C4-2B (cell line): Measurements from ENCODE around the gene CCDC102B.

ENCODE experiments used
- ZFX ChIP-seq: fragments of 450-650 bp; IDR thresholded peaks from 2 replicates; pipeline ENCODE4 v1.6.1; 2017
- TF ChIP-seq, protein P1 (sequence below): fragments of 450-650 bp; conservative IDR thresholded peaks from 2 replicates; pipeline ENCODE4 v1.5.1; 2017; ENCODE audit warnings: mild to moderate bottlenecking

DNA sequence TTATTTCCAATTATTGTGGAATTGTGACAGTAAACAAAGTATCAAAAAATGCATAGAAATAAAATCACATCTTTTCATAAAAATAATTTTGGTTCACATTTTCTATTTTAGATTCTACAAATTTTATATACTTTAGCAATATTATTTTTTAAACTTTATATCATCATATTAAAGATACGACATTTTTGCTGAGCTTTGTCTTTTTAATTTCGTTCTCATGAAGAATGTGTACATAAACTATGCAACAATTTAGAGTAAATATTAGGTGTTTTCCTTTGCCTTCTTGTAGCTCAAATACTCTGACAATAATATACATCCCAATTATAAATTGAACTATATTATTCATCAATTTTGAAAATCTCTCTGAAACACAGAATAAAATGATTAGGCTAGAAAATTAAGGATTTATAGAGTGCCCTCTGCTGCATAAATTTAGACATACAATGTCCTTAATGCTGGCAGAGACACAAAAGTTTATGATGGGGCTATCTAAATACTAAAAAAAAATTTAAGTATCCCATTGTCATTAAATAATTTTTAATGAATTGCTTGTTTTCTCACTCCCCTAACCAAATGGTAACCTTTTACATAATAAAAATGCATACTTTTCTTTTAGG, 45.7 kb downstream of the CCDC102B start:
- TF ChIP-seq, protein P1, sequence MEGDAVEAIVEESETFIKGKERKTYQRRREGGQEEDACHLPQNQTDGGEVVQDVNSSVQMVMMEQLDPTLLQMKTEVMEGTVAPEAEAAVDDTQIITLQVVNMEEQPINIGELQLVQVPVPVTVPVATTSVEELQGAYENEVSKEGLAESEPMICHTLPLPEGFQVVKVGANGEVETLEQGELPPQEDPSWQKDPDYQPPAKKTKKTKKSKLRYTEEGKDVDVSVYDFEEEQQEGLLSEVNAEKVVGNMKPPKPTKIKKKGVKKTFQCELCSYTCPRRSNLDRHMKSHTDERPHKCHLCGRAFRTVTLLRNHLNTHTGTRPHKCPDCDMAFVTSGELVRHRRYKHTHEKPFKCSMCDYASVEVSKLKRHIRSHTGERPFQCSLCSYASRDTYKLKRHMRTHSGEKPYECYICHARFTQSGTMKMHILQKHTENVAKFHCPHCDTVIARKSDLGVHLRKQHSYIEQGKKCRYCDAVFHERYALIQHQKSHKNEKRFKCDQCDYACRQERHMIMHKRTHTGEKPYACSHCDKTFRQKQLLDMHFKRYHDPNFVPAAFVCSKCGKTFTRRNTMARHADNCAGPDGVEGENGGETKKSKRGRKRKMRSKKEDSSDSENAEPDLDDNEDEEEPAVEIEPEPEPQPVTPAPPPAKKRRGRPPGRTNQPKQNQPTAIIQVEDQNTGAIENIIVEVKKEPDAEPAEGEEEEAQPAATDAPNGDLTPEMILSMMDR, result peak; percentile 43
- TF ChIP-seq ZFX, result no peak
